ENCODE results near the gene ARPC5. TPM values are rescaled to one million over a fixed set of nuclear protein-coding genes. Genes with fewer than 3 reads are reported as not detected.
"Not testable (repeated sequence)": the region's sequence is repeated elsewhere in the genome, so short reads cannot be mapped to it uniquely, and the experiment has no call there.

The ARPC5 gene
- 100 to 1,000 TPM; 130 to 136 TPM for total RNA-seq

DNA sequence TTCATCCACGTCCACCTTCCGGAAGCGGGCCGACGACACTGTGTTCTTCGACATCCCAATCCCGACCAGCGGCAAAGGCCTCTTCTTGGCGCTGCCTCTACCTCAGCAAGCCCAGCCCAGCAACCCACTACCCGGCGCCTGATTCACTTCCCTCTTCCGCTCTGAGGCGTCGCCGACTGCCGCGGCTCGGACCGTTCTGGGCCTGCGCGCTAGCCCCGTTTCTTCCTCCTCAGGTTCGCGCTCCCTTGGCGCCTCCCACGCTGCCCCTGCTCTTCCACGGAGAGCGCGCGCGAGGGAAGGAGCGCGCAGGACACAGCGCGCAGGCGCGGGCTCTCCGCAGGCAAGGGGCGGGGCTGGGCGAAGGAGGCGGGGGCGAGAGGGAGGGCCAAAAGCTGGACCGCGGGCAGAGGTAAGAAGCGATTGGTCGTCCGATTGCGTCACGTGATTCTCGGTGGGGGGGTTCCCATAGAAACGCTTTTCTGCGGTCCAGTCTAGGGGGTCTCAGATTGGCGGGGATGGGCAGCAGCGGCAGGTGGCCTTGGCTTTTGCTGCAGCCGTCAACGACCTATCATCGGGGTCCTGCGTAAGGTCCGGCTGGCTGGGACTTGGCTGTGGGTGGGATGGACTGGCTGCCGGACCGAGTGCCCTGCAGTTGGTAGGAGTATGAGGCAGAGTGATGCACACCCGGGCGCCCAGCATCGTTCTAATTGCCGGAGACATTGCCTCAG, at the start of gene ARPC5:
TSS of gene ARPC5 (minus strand) at position 178 of the 728 bp plus-strand sequence. CDS start at position 54, 124 bp downstream.
- DNase-seq, result peak; percentile 98
- H3K36me3 Mint-ChIP-seq, result peaks cover 11% of the 10 kb centered on the region
- peaks cover 4% of the 10 kb centered on the region for H3K27me3 Mint-ChIP-seq
- H3K4me1 Mint-ChIP-seq, result peaks cover 30% of the 10 kb centered on the region
- H3K27ac Mint-ChIP-seq, result peak within 1 kb of the TSS; percentile 99
- H3K4me3 Mint-ChIP-seq, result peak within 1 kb of the TSS; percentile 99
- no peaks in the 10 kb centered on the region for H3K9me3 Mint-ChIP-seq

DNA sequence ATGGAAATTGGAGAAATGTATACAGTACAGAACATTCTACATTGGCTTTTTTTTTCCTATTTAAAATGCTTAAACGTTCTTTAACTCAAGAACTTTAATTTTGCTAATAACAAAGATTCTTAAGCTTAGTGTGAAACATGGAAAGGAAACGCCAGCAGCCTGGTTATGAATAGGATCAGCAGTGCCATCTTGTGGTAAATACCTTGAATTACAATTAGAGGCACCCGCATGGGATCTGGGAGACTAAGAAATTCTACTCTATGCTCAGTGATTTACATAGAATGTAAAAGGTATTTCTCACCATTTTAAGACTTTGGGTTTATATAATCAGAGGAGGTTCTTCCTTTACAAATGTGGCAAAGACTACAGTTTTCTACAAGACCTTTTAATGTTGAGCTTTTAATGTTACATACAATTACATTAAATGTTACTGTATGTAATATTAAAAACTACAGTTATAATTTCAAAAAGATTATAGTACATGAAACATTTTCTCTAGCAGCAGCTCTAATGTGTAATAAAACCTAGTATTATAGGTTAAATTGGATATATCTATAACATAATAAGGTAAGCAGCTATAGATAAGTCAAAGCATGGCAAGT, 49.6 kb upstream of the ARPC5 start:
- H3K4me1 Mint-ChIP-seq, result peaks cover 8% of the 10 kb centered on the region
- no peak overlapping the region for H3K27ac Mint-ChIP-seq
- no peaks in the 10 kb centered on the region for H3K36me3 Mint-ChIP-seq
- no peak overlapping the region for H3K4me3 Mint-ChIP-seq
- no peaks in the 10 kb centered on the region for H3K9me3 Mint-ChIP-seq
- peaks cover 4% of the 10 kb centered on the region for H3K27me3 Mint-ChIP-seq
- peak; percentile 5 for DNase-seq

DNA sequence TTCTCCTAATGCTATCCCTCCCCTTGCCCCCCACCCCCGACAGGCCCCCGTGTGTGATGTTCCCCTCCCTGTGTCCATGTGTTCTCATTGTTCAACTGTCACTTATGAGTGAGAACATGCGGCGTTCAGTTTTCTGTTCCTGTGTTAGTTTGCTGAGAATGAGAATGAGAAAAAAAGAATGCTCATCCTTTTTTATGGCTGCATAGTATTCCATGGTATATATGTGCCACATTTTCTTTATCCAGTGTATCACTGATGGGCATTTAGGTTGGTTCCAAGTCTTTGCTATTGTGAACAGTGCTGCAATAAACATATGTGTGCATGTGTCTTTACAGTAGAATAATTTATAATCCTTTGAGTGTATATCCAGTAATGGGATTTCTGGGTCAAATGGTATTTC, 43.8 kb upstream of the ARPC5 start:
- H3K9me3 Mint-ChIP-seq, DNase-seq, H3K27me3 Mint-ChIP-seq: not testable (repeated sequence)

DNA sequence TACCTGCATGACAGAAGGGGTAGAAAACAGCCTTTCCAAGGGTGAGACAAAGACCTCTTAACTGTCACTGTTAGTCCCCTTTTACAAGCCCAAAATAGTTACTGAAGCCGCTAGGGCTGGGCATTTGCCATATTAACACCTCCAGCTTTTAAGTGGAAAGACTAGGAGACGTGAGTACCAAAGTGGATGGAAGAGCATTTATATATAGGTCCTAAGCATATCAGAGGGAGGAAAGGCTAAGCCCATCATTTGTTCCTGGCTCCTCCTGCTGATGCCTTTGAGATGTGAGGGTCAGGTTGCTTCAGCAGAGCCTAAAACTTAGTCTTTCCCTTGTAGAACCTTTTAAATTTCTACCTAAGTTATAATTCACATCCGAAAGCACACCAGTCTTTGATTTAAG, 43.2 kb upstream of the ARPC5 start:
- Mint-ChIP-seq H3K36me3 (peaks cover 3% of the 10 kb centered on the region), H3K27me3 (peaks cover 4% of the 10 kb centered on the region), H3K27ac (no peak overlapping the region), H3K4me3 (no peak overlapping the region), H3K9me3 (peaks cover 5% of the 10 kb centered on the region), H3K4me1 (peaks cover 2% of the 10 kb centered on the region)
- no peak for DNase-seq

More for the DNA sequence above, 43.8 kb upstream of the ARPC5 start:
- H3K36me3 Mint-ChIP-seq, H3K4me3 Mint-ChIP-seq, H3K4me1 Mint-ChIP-seq, H3K27ac Mint-ChIP-seq: not testable (repeated sequence)

DNA sequence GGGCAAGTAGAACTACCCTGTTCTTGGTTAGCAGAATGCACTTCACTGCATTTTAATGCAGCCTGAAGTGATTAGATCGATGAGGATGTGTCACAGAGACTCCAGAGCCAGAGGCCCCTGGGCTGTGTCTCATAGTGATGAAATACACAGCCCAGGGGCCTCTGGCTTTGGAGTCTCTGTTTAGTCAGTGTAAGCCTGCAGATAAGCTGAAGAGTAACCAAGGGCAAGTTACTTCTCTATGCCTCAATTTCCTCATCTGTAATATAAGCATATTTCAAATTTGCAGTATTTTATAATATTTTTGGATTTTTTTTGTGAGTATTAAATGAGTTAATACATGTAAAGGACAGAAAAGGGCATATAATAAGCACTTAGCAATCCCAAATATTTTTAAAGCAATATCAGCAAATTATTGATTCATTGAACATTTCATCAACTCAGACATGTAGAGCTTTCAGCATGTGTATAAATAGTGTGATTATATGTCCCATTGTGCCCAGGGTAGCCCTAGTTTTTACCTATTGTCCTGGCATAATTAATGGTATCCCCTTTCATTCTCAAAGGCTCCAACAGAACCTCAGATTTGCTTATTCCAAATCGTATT, 41.1 kb upstream of the ARPC5 start:
- no peak overlapping the region for H3K27ac Mint-ChIP-seq
- H3K27me3 Mint-ChIP-seq, result peaks cover 7% of the 10 kb centered on the region
- no peak overlapping the region for H3K4me3 Mint-ChIP-seq
- H3K9me3 Mint-ChIP-seq, result peaks cover 6% of the 10 kb centered on the region
- DNase-seq, result no peak
- H3K4me1 Mint-ChIP-seq, result no peaks in the 10 kb centered on the region
- H3K36me3 Mint-ChIP-seq, result peaks cover 8% of the 10 kb centered on the region

DNA sequence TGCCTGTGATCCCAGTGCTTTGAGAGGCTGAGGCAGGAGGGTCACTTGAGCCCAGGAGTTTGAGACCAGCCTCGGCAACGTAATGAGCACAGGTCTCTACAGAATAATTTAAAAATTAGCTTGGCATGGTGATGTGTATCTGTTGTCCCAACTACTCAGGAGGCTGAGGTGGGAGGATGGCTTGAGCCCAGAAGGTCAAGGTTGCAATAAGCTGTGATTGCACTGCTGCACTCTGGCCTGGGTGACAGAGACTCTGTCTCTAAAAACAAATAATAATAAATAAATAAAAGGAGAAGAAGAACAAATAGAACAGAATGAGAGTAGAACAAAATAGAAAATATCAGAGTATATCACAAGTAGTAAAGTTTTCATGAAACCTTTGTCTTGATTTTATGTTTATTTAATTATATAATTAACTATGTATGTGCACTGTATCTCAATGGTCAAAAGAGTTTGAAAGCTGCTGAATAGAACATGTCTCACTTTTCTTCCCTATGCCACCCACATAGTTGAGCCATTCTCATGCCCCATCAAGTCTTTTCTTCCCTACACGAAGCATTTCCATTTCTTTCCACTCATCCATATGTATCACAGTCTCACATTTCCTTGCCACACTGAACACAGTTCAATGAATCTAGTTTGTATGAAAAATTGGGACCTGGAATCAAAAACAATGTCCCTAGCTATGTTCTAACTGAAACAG, 40.5 kb upstream of the ARPC5 start:
- H3K27ac Mint-ChIP-seq, result no peak overlapping the region
- no peak for DNase-seq
- H3K4me1 Mint-ChIP-seq, result no peaks in the 10 kb centered on the region
- peaks cover 6% of the 10 kb centered on the region for H3K9me3 Mint-ChIP-seq
- no peak overlapping the region for H3K4me3 Mint-ChIP-seq
- peaks cover 7% of the 10 kb centered on the region for H3K27me3 Mint-ChIP-seq
- H3K36me3 Mint-ChIP-seq, result peaks cover 8% of the 10 kb centered on the region

DNA sequence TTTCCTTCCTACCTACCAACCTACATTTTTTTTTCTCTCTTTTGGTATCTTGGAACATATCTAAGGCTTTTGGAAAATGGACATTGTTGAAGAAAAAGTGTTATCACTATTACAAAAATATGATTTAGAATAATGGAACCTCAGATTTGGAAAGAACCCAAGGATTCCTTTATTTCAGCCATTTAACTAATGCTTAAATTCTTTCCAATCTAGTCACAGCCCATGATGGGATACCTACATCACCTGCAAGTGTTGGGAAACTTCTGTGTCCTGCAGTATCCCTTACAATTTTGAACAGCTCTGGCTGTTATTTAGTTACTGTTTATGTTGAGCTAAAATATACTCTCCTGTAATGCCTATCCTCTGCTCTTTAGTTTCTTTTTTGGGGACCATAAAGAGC, 39.8 kb upstream of the ARPC5 start:
- H3K9me3 Mint-ChIP-seq, result peaks cover 9% of the 10 kb centered on the region
- H3K27me3 Mint-ChIP-seq, result peaks cover 10% of the 10 kb centered on the region
- no peak for DNase-seq
- H3K36me3 Mint-ChIP-seq, result peaks cover 11% of the 10 kb centered on the region
- H3K4me3 Mint-ChIP-seq, result no peak overlapping the region
- no peak overlapping the region for H3K27ac Mint-ChIP-seq
- no peaks in the 10 kb centered on the region for H3K4me1 Mint-ChIP-seq

DNA sequence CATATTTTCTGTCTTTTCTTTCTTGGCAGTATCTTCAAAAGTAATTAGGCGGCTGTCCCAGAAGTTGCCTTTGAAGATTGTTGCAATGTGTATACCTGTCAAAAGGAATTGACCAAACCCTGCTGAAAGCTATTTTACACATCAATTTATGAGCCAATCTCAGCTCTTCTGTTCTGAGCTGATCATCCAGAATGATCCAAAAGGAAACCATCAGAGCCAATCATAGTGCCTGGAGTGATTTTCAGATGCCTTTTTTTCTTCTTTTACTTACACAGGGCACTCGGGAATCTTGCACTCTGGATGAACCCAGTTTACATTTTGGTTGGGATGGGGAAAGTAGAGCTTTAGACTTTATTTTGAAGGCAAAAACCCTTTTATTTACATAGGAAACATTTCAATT, 39.3 kb upstream of the ARPC5 start:
- H3K4me1 Mint-ChIP-seq, result no peaks in the 10 kb centered on the region
- peaks cover 11% of the 10 kb centered on the region for H3K36me3 Mint-ChIP-seq
- no peak for DNase-seq
- H3K4me3 Mint-ChIP-seq, result no peak overlapping the region
- H3K9me3 Mint-ChIP-seq, result peaks cover 8% of the 10 kb centered on the region
- no peak overlapping the region for H3K27ac Mint-ChIP-seq
- H3K27me3 Mint-ChIP-seq, result peaks cover 11% of the 10 kb centered on the region

DNA sequence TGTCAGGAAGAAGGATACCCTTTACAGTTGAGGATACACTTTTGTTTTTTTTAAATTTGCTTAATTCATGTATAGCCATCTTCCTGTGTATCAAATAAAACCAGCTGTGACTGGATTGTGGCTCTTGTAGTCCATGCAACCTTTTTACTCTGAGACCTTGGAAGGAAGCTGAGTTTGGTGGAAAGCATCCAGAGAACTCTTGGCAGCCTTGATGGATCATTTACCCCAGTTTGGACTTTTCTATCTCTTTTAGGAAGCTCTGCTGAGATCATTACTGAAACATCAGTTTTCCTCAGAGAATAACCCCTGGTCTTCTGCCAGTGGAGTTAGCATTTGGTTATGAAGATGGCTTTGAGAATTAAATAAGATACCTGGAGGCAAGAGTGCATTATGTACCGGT, 38.8 kb upstream of the ARPC5 start:
- Mint-ChIP-seq H3K4me3 (no peak overlapping the region), H3K27ac (no peak overlapping the region), H3K27me3 (peaks cover 11% of the 10 kb centered on the region), H3K36me3 (peaks cover 8% of the 10 kb centered on the region), H3K9me3 (peaks cover 5% of the 10 kb centered on the region), H3K4me1 (no peaks in the 10 kb centered on the region)
- DNase-seq, result no peak

DNA sequence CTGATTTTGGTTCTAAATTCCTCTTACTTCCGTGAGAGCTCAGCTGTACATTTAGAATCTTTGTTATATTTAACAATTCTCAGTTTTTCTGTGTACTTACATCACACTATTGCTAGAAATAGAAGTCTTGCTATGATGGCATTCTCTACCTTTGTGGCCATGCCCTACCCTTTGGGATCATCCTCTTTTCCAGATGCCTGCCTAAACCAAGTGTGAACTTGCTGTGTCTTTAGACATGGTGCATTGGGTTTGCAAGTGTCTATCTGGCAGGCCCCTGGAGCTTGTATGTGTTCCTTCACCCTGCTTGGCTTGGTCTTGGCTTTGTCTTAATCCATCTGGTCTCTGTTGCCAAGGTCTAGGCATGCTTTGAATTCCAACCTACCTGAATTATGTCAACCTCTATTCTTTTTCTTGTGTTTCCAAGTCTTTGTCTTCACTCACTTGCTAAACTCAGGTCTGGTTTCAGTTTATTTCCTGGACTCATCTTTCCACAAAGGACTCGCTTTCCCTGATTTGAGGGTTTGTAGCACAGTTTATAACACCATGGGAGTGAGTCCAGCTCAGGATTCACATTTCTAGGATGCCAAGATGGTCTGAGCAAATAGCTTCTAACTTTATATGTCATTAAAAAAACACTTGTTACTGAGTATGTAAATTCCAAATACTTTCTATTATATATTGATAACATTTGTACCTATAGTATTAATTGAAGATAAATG, 38.2 kb upstream of the ARPC5 start:
- Mint-ChIP-seq H3K36me3 (peaks cover 8% of the 10 kb centered on the region), H3K4me1 (no peaks in the 10 kb centered on the region)

DNA sequence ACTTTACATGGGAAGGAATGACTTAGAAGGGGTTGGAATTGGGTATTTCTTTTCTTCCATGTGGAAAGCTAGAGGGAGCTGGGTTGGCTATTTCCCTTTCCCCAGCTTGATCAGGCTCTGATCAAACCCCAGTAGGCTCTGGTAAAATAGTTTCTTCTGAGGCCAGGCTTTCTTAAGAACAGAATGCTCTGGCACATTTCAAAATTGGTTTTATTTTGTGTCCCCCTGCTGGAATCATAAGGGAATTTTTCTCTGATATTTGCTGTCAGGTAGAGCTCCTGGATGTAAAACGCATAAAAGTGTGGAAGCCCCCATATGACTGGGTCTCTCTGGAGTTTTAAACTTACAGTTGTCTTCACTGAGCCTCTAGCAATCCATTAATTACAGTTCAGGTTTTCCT, 34.6 kb upstream of the ARPC5 start:
- H3K4me3 Mint-ChIP-seq, result no peak overlapping the region
- peaks cover 8% of the 10 kb centered on the region for H3K36me3 Mint-ChIP-seq
- H3K27me3 Mint-ChIP-seq, result peaks cover 11% of the 10 kb centered on the region
- no peaks in the 10 kb centered on the region for H3K4me1 Mint-ChIP-seq
- peaks cover 4% of the 10 kb centered on the region for H3K9me3 Mint-ChIP-seq
- no peak for DNase-seq
- no peak overlapping the region for H3K27ac Mint-ChIP-seq

More for the DNA sequence above, 38.2 kb upstream of the ARPC5 start:
- H3K27ac Mint-ChIP-seq, result no peak overlapping the region
- H3K9me3 Mint-ChIP-seq, result peaks cover 4% of the 10 kb centered on the region
- no peak for DNase-seq
- no peak overlapping the region for H3K4me3 Mint-ChIP-seq
- peaks cover 11% of the 10 kb centered on the region for H3K27me3 Mint-ChIP-seq

DNA sequence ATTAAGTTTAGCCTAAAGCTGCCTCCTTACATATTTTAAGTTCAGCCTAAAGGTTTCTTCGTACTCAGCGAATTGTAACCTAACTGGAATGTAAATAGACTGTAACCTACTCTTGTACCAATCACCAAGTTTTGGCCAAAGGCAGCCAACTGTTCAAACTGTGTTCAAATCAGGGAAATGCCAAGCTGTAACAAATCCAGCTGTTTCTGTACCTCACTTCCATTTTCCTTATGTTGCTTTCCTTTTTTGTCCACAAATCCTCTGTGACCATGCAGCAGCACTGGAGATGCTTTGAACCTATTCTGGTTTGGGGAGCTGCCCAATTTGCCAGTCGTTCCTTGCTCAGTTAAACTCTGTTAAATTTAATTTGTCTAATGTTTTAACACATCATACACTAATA, 20.8 kb upstream of the ARPC5 start:
- no peak overlapping the region for H3K27ac Mint-ChIP-seq
- H3K4me1 Mint-ChIP-seq, result peaks cover 31% of the 10 kb centered on the region
- peaks cover 1% of the 10 kb centered on the region for H3K9me3 Mint-ChIP-seq
- peaks cover 1% of the 10 kb centered on the region for H3K36me3 Mint-ChIP-seq
- no peak for DNase-seq
- no peak overlapping the region for H3K4me3 Mint-ChIP-seq
- peaks cover 8% of the 10 kb centered on the region for H3K27me3 Mint-ChIP-seq

DNA sequence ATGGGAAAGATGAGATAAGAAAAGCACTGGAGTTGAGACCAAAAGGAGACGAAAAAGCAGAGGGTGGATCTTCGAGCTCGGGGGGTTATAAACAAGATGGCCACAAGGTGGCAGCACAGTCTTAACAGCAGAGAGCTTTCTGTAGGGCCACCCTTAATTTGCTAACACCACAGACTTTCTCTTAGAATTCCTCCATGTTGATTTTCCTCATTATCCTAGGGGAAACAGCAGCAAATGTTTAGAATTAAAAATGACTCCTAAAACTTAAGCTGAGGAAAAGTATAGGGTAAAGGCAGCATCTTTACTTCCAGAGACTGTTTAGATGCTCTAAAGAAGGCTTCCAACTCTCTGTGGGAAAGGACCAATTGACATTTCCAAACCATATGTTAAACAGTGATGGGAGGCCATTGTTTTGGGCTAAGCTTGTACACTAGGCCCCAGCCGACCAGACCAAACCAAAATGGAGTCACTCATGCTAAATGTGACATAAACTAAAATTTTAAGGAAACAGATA, 20.0 kb upstream of the ARPC5 start:
- Mint-ChIP-seq H3K27ac (no peak overlapping the region), H3K4me1 (peaks cover 33% of the 10 kb centered on the region), H3K27me3 (peaks cover 8% of the 10 kb centered on the region), H3K9me3 (peaks cover 1% of the 10 kb centered on the region), H3K4me3 (no peak overlapping the region), H3K36me3 (peaks cover 1% of the 10 kb centered on the region)
- peak; percentile 54 for DNase-seq

DNA sequence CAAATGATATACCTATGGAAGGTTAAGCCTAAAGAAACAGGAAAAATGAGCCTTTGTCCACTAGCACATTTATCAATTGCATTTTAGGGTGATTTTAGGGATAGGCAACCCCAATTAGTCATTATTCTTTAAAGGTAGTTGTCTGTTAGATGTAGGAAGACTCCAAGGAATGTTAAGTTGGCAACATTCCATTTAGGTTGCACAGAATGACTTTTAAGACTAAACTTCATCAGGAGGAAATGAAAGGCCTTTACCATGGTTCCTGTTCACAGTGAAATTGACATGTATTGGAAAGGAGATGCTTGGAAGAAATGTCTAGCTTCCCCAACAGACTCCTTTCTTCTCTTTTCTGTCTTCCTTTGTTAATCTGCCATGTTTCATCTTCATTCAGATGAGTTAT, 19.1 kb upstream of the ARPC5 start:
- Mint-ChIP-seq H3K36me3 (peaks cover 1% of the 10 kb centered on the region), H3K4me3 (no peak overlapping the region), H3K27me3 (peaks cover 3% of the 10 kb centered on the region), H3K27ac (no peak overlapping the region), H3K4me1 (peaks cover 33% of the 10 kb centered on the region), H3K9me3 (peaks cover 1% of the 10 kb centered on the region)
- DNase-seq, result no peak
